ENCODE measurements around the gene SULT1C4.
"Not testable (repeated sequence)": the region's sequence is repeated elsewhere in the genome, so short reads cannot be mapped to it uniquely, and the experiment has no call there.

GRCh38 chr2:108359336-108359735, 18.4 kb upstream of the SULT1C4 start:
- not testable (repeated sequence) for TF ChIP-seq CTCF (IDR thresholded peaks at IDR 0.05); CREM (CRISPR knock-in tag; IDR thresholded peaks at IDR 0.05); MAX (CRISPR knock-in tag; IDR thresholded peaks at IDR 0.05); ATF2 (CRISPR knock-in tag; IDR thresholded peaks at IDR 0.05; ENCODE audit: borderline replicate concordance, low read depth); ELF4 (CRISPR knock-in tag; IDR thresholded peaks at IDR 0.05; ENCODE audit: low read depth); ATF3 (CRISPR knock-in tag; conservative IDR thresholded peaks at IDR 0.05); CREB1 (CRISPR knock-in tag; IDR thresholded peaks at IDR 0.05); ZBTB21 (CRISPR knock-in tag; IDR thresholded peaks at IDR 0.05; ENCODE audit: borderline replicate concordance); TEAD1 (CRISPR knock-in tag; IDR thresholded peaks at IDR 0.05); RELA (CRISPR knock-in tag; IDR thresholded peaks at IDR 0.05; ENCODE audit: borderline replicate concordance)

Measured in WTC11 (cell line).